COR-L47 (cell line): Measurements from ENCODE around the gene WWC1.
"Not testable (repeated sequence)": the region's sequence is repeated elsewhere in the genome, so short reads cannot be mapped to it uniquely, and the experiment has no call there.

ENCODE experiments used
- DNase-seq: peaks from one replicate; lab custom pipeline; 2025; lab: John Stamatoyannopoulos, UW

The WWC1 gene

GRCh38 chr5:168308976-168309598 is 17.6 kb downstream of the WWC1 start:
- no peak for DNase-seq

GRCh38 chr5:168310541-168310940 is 19.1 kb downstream of the WWC1 start:
- DNase-seq: not testable (repeated sequence)

- DNase-seq: no peak
Observed at GRCh38 chr5:168311061-168311566, 19.7 kb downstream of the WWC1 start.

GRCh38 chr5:168312606-168313295 is 21.3 kb downstream of the WWC1 start:
- DNase-seq: no peak

GRCh38 chr5:168313596-168314204 is 22.3 kb downstream of the WWC1 start:
- no peak for DNase-seq

GRCh38 chr5:168314735-168315411 is 23.4 kb downstream of the WWC1 start:
- DNase-seq: no peak

- no peak for DNase-seq
Observed at GRCh38 chr5:168315416-168316138, 24.1 kb downstream of the WWC1 start.

- DNase-seq: peak; percentile 58
Observed at GRCh38 chr5:168316139-168316578, 24.7 kb downstream of the WWC1 start.

GRCh38 chr5:168317096-168317520 is 25.7 kb downstream of the WWC1 start:
- DNase-seq: no peak

GRCh38 chr5:168317521-168318147 is 26.2 kb downstream of the WWC1 start:
- no peak for DNase-seq

GRCh38 chr5:168318240-168318639 is 26.8 kb downstream of the WWC1 start:
- DNase-seq: no peak

GRCh38 chr5:168319774-168320173 is 28.3 kb downstream of the WWC1 start:
- DNase-seq: no peak

- no peak for DNase-seq
Observed at GRCh38 chr5:168320805-168321204, 29.4 kb downstream of the WWC1 start.

GRCh38 chr5:168324859-168325630 is 33.6 kb downstream of the WWC1 start:
- no peak for DNase-seq

GRCh38 chr5:168327019-168327421 is 35.6 kb downstream of the WWC1 start:
- no peak for DNase-seq

- no peak for DNase-seq
Observed at GRCh38 chr5:168327451-168327850, 36.0 kb downstream of the WWC1 start.

GRCh38 chr5:168327994-168328393 is 36.5 kb downstream of the WWC1 start:
- DNase-seq: no peak

GRCh38 chr5:168328814-168329213 is 37.4 kb downstream of the WWC1 start:
- no peak for DNase-seq

GRCh38 chr5:168329302-168329701 is 37.9 kb downstream of the WWC1 start:
- DNase-seq: no peak

GRCh38 chr5:168332042-168332441 is 40.6 kb downstream of the WWC1 start:
- no peak for DNase-seq

GRCh38 chr5:168334280-168334679 is 42.8 kb downstream of the WWC1 start:
- DNase-seq: no peak
